Spleen (tissue), 11 donors: ENCODE results near the gene ZDHHC14. TPM values are rescaled to one million over a fixed set of nuclear protein-coding genes. Genes with fewer than 3 reads are reported as not detected.
"Not testable (repeated sequence)": the region's sequence is repeated elsewhere in the genome, so short reads cannot be mapped to it uniquely, and the experiment has no call there.

ENCODE experiments used
- DNase-seq: peaks from one replicate; pipeline ENCODE4 v3.0.0-alpha.2; 2020
- H3K27ac ChIP-seq, 8 donors: fragments of 200-600 bp; sonication (generic) in 7 of 8; 1 replicate in 4 of 8; 2 replicates in 4 of 8; pipeline versions ENCODE4 v1.5.0 to v1.8.0; 2016 to 2021; ENCODE audit warnings: inconsistent platforms in 4 of 8, mild to moderate bottlenecking in 4 of 8, moderate library complexity in 1 of 8
- H3K27me3 ChIP-seq, 7 donors: fragments of 200-600 bp; sonication (generic) in 6 of 7; replicated peaks in 1 of 7; 1 replicate in 4 of 7; 2 replicates in 3 of 7; pipeline versions ENCODE4 v1.5.0 to v1.8.0; 2016 to 2021; ENCODE audit warnings: inconsistent platforms in 3 of 7, mild to moderate bottlenecking in 1 of 7
- H3K36me3 ChIP-seq, 6 donors: fragments of 200-600 bp; sonication (generic) in 5 of 6; 1 replicate in 4 of 6; 2 replicates in 2 of 6; pipeline versions ENCODE4 v1.5.0 to v1.8.0; 2016 to 2021; ENCODE audit warnings: inconsistent platforms in 2 of 6
- H3K4me1 ChIP-seq, 6 donors: fragments of 200-600 bp; sonication (generic) in 5 of 6; 1 replicate in 3 of 6; 2 replicates in 3 of 6; pipeline versions ENCODE4 v1.5.0 to v1.8.0; 2016 to 2021; ENCODE audit warnings: inconsistent platforms in 3 of 6
- H3K4me3 ChIP-seq, 8 donors: fragments of 200-600 bp; sonication (generic) in 7 of 8; 1 replicate in 4 of 8; 2 replicates in 4 of 8; pipeline versions ENCODE4 v1.5.0 to v1.8.0; 2016 to 2021; ENCODE audit warnings: inconsistent platforms in 4 of 8, mild to moderate bottlenecking in 4 of 8, moderate library complexity in 2 of 8
- H3K9me3 ChIP-seq, 8 donors: fragments of 200-600 bp; sonication (generic) in 7 of 8; 1 replicate in 4 of 8; 2 replicates in 4 of 8; pipeline versions ENCODE4 v1.5.0 to v1.8.0; 2016 to 2021; ENCODE audit warnings: inconsistent platforms in 4 of 8
- POLR2A ChIP-seq, 3 donors: fragments of 450-650 bp; IDR thresholded peaks; one replicate each; pipeline ENCODE4 v1.5.1; 2017; ENCODE audit warnings: antibody characterized with exemption in 3 of 3, mild to moderate bottlenecking in 1 of 3
- POLR2AphosphoS5 ChIP-seq, 3 donors: sonication (generic); formaldehyde crosslinking; IDR thresholded peaks; one replicate each; pipeline ENCODE4 v1.5.1; 2017; ENCODE audit warnings: antibody characterized with exemption in 3 of 3
- WGBS, 5 donors: extraction: QIAGEN DNeasy Blood & Tissue Kit in 3 of 5; methylation state at CpG; one replicate each; pipeline versions ENCODE4 v1.1.5 to v1.1.7; 2013 to 2018; 5-methylcytosine and 5-hydroxymethylcytosine counted together
- intact Hi-C: fragments of 100-400 bp; cut with DNase I; formaldehyde crosslinking; loops from one replicate; pipeline ENCODE4 v1.15.0; 2023; ENCODE audit warnings: low total_unique reads
- polyA plus RNA-seq, 3 donors: library from polyadenylated mRNA; stranded (reverse); fragments of 200-250 nt; gene quantifications; one replicate each; pipeline ENCODE4 v1.2.1, GENCODE V29; 2013
- total RNA-seq, 7 donors: library from RNA; depleted of rRNA in 3 of 7; stranded (reverse); fragments of >200 nt in 3 of 7; fragmentation: NEBNext Ultra II Directional in 4 of 7; extraction: Animal tissue kit (Norgen Biotek cat#: 25700) in 4 of 7; gene quantifications; one replicate each; pipeline versions ENCODE4 v1.1.0 to v1.2.1, GENCODE V29; 2016 to 2021
- TF ChIP-seq, protein P1 (sequence below), 11 experiments: fragments of 200-600 bp in 7 of 11; fragments of 450-650 bp in 4 of 11; sonication (generic) in 4 of 11; IDR thresholded peaks in 8 of 11; conservative IDR thresholded peaks in 3 of 11; 1 replicate in 7 of 11; 2 replicates in 4 of 11; pipeline versions ENCODE4 v1.4.0 to v1.8.0; 2016 to 2021; ENCODE audit warnings: antibody characterized with exemption in 11 of 11, inconsistent platforms in 4 of 11, mild to moderate bottlenecking in 1 of 11
- donor health status: healthy with polysubstance abuse.
- donor health status: DM: no; HTN: no; CAD: no; lungs with moderate emphysema.
- donor health status: DM: no; HTN: no; CAD: no.
- donor health status: Bipolar disorder and iron deficiency.
- donor health status: healthy.
- donor health status: DM: no; HTN: no; CAD: no.
- donor health status: DM: yes; HTN: yes; CAD: no.

The ZDHHC14 gene
- total and polyA plus RNA-seq, 10 donors: 7.8 to 18.2 (median 11.7) TPM

DNA sequence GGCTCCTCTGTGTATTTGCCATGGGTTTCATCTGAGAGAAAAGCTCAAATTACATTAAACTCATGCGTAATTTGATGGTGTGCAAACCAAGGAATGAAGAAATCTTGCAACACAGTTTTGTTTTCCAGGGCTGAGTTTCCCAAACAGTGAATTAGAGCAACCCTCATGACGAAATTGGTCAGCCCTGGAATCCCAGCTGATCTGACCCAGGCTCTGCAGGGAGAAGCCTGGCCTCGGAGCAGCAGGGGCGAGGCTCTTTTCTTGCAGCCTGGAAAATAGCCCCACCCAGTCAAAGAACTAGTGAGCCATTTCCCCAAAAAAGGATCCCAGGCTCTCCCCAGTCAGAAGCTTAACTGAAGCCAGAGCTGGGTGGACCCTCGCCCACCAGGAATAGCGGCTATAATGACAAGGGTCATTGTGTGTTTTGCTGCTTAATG is 334.8 kb downstream of the ZDHHC14 start:
- no peaks in the 10 kb centered on the region for H3K4me1 ChIP-seq
- no peaks in the 10 kb centered on the region for H3K9me3 ChIP-seq
- WGBS, 5 donors: 61 to 80% (median 66%) methylated on average over 5 to 6 of the region's 6 CpGs
- no peak overlapping the region for H3K4me3 ChIP-seq
- peak overlapping the region in 1 of 8 donors; percentile 39 for H3K27ac ChIP-seq
- no peaks in the 10 kb centered on the region for H3K36me3 ChIP-seq
- peak in 1 of 3 donors; percentile 13 for TF ChIP-seq POLR2AphosphoS5 (IDR thresholded peaks at IDR 0.05)
- TF ChIP-seq, protein P1, sequence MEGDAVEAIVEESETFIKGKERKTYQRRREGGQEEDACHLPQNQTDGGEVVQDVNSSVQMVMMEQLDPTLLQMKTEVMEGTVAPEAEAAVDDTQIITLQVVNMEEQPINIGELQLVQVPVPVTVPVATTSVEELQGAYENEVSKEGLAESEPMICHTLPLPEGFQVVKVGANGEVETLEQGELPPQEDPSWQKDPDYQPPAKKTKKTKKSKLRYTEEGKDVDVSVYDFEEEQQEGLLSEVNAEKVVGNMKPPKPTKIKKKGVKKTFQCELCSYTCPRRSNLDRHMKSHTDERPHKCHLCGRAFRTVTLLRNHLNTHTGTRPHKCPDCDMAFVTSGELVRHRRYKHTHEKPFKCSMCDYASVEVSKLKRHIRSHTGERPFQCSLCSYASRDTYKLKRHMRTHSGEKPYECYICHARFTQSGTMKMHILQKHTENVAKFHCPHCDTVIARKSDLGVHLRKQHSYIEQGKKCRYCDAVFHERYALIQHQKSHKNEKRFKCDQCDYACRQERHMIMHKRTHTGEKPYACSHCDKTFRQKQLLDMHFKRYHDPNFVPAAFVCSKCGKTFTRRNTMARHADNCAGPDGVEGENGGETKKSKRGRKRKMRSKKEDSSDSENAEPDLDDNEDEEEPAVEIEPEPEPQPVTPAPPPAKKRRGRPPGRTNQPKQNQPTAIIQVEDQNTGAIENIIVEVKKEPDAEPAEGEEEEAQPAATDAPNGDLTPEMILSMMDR (IDR thresholded peaks at IDR 0.05 in 8 of 11, conservative IDR thresholded peaks at IDR 0.05 in 3 of 11): no peak
- TF ChIP-seq POLR2A (IDR thresholded peaks at IDR 0.05): no peak
- H3K27me3 ChIP-seq: peaks cover 0 to 59% (median 0%) of the 10 kb centered on the region in 7 donors
- no peak for DNase-seq
- intact Hi-C loops: no loop called here

- H3K27me3 ChIP-seq: peaks cover 0 to 66% (median 0%) of the 10 kb centered on the region in 7 donors
- DNase-seq: no peak
- 71 to 86% (median 77%) methylated on average over 12 of the region's 12 CpGs for WGBS, 5 donors
- no peaks in the 10 kb centered on the region for H3K4me1 ChIP-seq
- H3K9me3 ChIP-seq: no peaks in the 10 kb centered on the region
- H3K4me3 ChIP-seq: no peak overlapping the region
- H3K36me3 ChIP-seq: no peaks in the 10 kb centered on the region
- TF ChIP-seq, protein P1 (IDR thresholded peaks at IDR 0.05 in 8 of 11, conservative IDR thresholded peaks at IDR 0.05 in 3 of 11): no peak
- TF ChIP-seq POLR2A (IDR thresholded peaks at IDR 0.05) (no peak), POLR2AphosphoS5 (IDR thresholded peaks at IDR 0.05) (no peak)
- intact Hi-C loops: no loop called here
- peak overlapping the region in 1 of 8 donors; percentile 39 for H3K27ac ChIP-seq
Observed at GRCh38 chr6:157716251-157716995, 335.4 kb downstream of the ZDHHC14 start.

- H3K9me3 ChIP-seq: no peaks in the 10 kb centered on the region
- peaks cover 0 to 75% (median 0%) of the 10 kb centered on the region in 7 donors for H3K27me3 ChIP-seq
- H3K4me3 ChIP-seq: no peak overlapping the region
- 70 to 89% (median 81%) methylated on average over 7 of the region's 7 CpGs for WGBS, 5 donors
- H3K36me3 ChIP-seq: no peaks in the 10 kb centered on the region
- DNase-seq: no peak
- intact Hi-C loops: no loop called here
- no peak overlapping the region for H3K27ac ChIP-seq
- TF ChIP-seq, protein P1 (IDR thresholded peaks at IDR 0.05 in 8 of 11, conservative IDR thresholded peaks at IDR 0.05 in 3 of 11): no peak
- TF ChIP-seq POLR2A (IDR thresholded peaks at IDR 0.05): no peak
- no peak for TF ChIP-seq POLR2AphosphoS5 (IDR thresholded peaks at IDR 0.05)
- H3K4me1 ChIP-seq: no peaks in the 10 kb centered on the region
Observed at GRCh38 chr6:157717340-157717748, 336.4 kb downstream of the ZDHHC14 start.

- no peaks in the 10 kb centered on the region for H3K9me3 ChIP-seq
- intact Hi-C loops: no loop called here
- H3K27ac ChIP-seq: no peak overlapping the region
- DNase-seq: no peak
- H3K27me3 ChIP-seq: peaks cover 0 to 83% (median 0%) of the 10 kb centered on the region in 7 donors
- TF ChIP-seq, protein P1 (IDR thresholded peaks at IDR 0.05 in 8 of 11, conservative IDR thresholded peaks at IDR 0.05 in 3 of 11): no peak
- TF ChIP-seq POLR2A (IDR thresholded peaks at IDR 0.05) (no peak), POLR2AphosphoS5 (IDR thresholded peaks at IDR 0.05) (no peak)
- no peaks in the 10 kb centered on the region for H3K36me3 ChIP-seq
- H3K4me1 ChIP-seq: no peaks in the 10 kb centered on the region
- 82 to 88% (median 85%) methylated on average over 6 to 7 of the region's 7 CpGs for WGBS, 5 donors
- H3K4me3 ChIP-seq: no peak overlapping the region
Observed at GRCh38 chr6:157718503-157719187, 337.7 kb downstream of the ZDHHC14 start.

GRCh38 chr6:157720964-157721363 is 340.0 kb downstream of the ZDHHC14 start:
- peaks cover 0 to 79% (median 0%) of the 10 kb centered on the region in 7 donors for H3K27me3 ChIP-seq
- intact Hi-C loops, DNase-seq, H3K4me3 ChIP-seq, H3K4me1 ChIP-seq, H3K27ac ChIP-seq, H3K36me3 ChIP-seq: not testable (repeated sequence)
- peaks cover 0 to 20% (median 15%) of the 10 kb centered on the region in 8 donors for H3K9me3 ChIP-seq
- WGBS, 5 donors: 84 to 97% (median 95%) methylated on average over 6 of the region's 6 CpGs
